H1 (cell line): Measurements from ENCODE around the gene CMYA5. TPM values are rescaled to one million over a fixed set of nuclear protein-coding genes. Genes with fewer than 3 reads are reported as not detected.

Experiments used
- BACH1 ChIP-seq: IDR thresholded peaks from 2 replicates; pipeline ENCODE4 v1.6.1; 2012; ENCODE audit warnings: low read length, improper control_type of control experiment
- BCL11A ChIP-seq, 2 experiments: IDR thresholded peaks; one replicate each; pipeline ENCODE4 v1.6.1; 2011; ENCODE audit warnings: low read depth in 2 of 2, low read length in 2 of 2, mild to moderate bottlenecking in 2 of 2
- CHD1 ChIP-seq: IDR thresholded peaks from 2 replicates; pipeline ENCODE4 v1.6.1; 2012; ENCODE audit warnings: low read depth, low read length, improper control_type of control experiment
- SP1 ChIP-seq: IDR thresholded peaks from 2 replicates; pipeline ENCODE4 v1.6.1; 2011; ENCODE audit warnings: low read depth, low read length
- polyA plus RNA-seq, 7 experiments: library from polyadenylated mRNA; depleted of rRNA in 3 of 7; stranded (reverse) in 5 of 7; unstranded in 2 of 7; fragments of >200 nt in 5 of 7; fragments of 200-250 nt in 2 of 7; gene quantifications; 1 replicate in 5 of 7; 2 replicates in 1 of 7; 4 replicates in 1 of 7; pipeline versions ENCODE4 v1.2.1 to v1.2.3, GENCODE V29; 2011 to 2013; ENCODE audit warnings: missing spikeins in 2 of 7, mixed read lengths in 2 of 7
- total RNA-seq: library from RNA; stranded (reverse); fragmentation: NEBNext Ultra II Directional; extraction: Animal tissue kit (Norgen Biotek cat#: 25700); gene quantifications from 2 replicates; pipeline ENCODE4 v1.2.1, GENCODE V29; 2021
- TF ChIP-seq, protein P1 (sequence below): IDR thresholded peaks from 2 replicates; pipeline ENCODE4 v1.6.1; 2012; ENCODE audit warnings: inconsistent platforms

Gene CMYA5
- total and polyA plus RNA-seq, 2 of the 8 experiments (the other 6 are each of a cell fraction or from before 2014, with no cell fraction given): 0.88 to 0.95 TPM

DNA sequence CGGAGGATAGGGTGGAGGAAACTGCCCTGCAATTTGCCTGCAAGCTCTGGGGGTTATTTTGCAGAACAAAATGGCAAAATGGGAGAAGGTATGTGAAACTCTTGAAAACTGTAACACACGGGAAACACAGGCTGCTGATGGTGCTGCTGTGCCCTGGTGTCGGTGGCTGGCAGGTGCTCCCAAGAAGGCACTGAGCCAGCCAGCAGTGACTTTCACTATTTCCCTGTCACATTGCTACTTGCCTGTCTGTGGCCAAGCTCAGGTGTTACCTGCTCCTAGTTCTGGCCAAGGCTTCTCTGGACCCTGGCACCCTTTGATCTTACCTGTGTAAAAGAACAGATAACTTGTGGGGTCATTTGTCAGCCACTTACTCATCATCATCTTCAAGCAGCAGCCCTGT is 102.2 kb downstream of the CMYA5 start (continued):
- TF ChIP-seq SP1: no peak
- TF ChIP-seq, protein P1, sequence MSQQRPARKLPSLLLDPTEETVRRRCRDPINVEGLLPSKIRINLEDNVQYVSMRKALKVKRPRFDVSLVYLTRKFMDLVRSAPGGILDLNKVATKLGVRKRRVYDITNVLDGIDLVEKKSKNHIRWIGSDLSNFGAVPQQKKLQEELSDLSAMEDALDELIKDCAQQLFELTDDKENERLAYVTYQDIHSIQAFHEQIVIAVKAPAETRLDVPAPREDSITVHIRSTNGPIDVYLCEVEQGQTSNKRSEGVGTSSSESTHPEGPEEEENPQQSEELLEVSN: no peak
- no peak for TF ChIP-seq BCL11A (IDR thresholded peaks at IDR 0.05; ENCODE audit: low read depth in 2 of 2, low read length in 2 of 2)
- TF ChIP-seq CHD1: no peak
- no peak for TF ChIP-seq BACH1
